GM23248 (cell line): ENCODE measurements around the gene ATP6V1B1. TPM values are rescaled to one million over a fixed set of nuclear protein-coding genes. Genes with fewer than 3 reads are reported as not detected.

Experiments used
- DNase-seq: peaks from one replicate; pipeline ENCODE4 v3.0.0-alpha.2; 2015
- H2AFZ ChIP-seq: fragments of 200-600 bp; sonication (generic); 2 replicates; pipeline ENCODE4 v1.6.1; 2016; ENCODE audit warnings: antibody characterized with exemption
- H3F3A ChIP-seq: fragments of 200-600 bp; sonication (generic); 2 replicates; pipeline ENCODE4 v1.6.1; 2016; ENCODE audit warnings: mild to moderate bottlenecking, antibody characterized with exemption, mixed run types; ENCODE audit not compliant: insufficient read depth
- H3K27ac ChIP-seq: fragments of 200-600 bp; sonication (generic); 2 replicates; pipeline ENCODE4 v1.5.1; 2016; ENCODE audit warnings: mild to moderate bottlenecking
- H3K27me3 ChIP-seq: fragments of 200-600 bp; sonication (generic); replicated peaks from 2 replicates; pipeline ENCODE4 v1.6.1; 2016; ENCODE audit warnings: mild to moderate bottlenecking; ENCODE audit not compliant: insufficient read depth
- H3K36me3 ChIP-seq: fragments of 200-600 bp; sonication (generic); 2 replicates; pipeline ENCODE4 v1.6.1; 2016; ENCODE audit warnings: low read depth, mild to moderate bottlenecking
- H3K4me1 ChIP-seq: fragments of 200-600 bp; sonication (generic); 2 replicates; pipeline ENCODE4 v1.6.1; 2016; ENCODE audit warnings: mild to moderate bottlenecking; ENCODE audit not compliant: insufficient read depth
- H3K4me2 ChIP-seq: fragments of 200-600 bp; sonication (generic); one replicate; pipeline ENCODE4 v1.6.1; 2016; ENCODE audit warnings: mild to moderate bottlenecking; ENCODE audit not compliant: unreplicated experiment
- H3K4me3 ChIP-seq: fragments of 200-600 bp; sonication (generic); 2 replicates; pipeline ENCODE4 v1.5.1; 2016; ENCODE audit warnings: mild to moderate bottlenecking
- H3K79me2 ChIP-seq: fragments of 200-600 bp; sonication (generic); 2 replicates; pipeline ENCODE4 v1.6.1; 2016; ENCODE audit warnings: mild to moderate bottlenecking; ENCODE audit not compliant: insufficient read depth
- H3K9ac ChIP-seq: fragments of 200-600 bp; sonication (generic); 2 replicates; pipeline ENCODE4 v1.6.1; 2016; ENCODE audit warnings: mild to moderate bottlenecking
- H3K9me2 ChIP-seq: fragments of 200-600 bp; sonication (generic); 2 replicates; pipeline ENCODE4 v1.6.1; 2016; ENCODE audit warnings: mixed run types, mild to moderate bottlenecking, moderate library complexity; ENCODE audit not compliant: insufficient read depth
- H3K9me3 ChIP-seq: fragments of 200-600 bp; sonication (generic); one replicate; pipeline ENCODE4 v1.6.1; 2017; ENCODE audit warnings: low read depth
- H4K20me1 ChIP-seq: fragments of 200-600 bp; sonication (generic); 2 replicates; pipeline ENCODE4 v1.6.0; 2016; ENCODE audit not compliant: insufficient read depth
- EZH2 ChIP-seq: fragments of 200-600 bp; sonication (generic); IDR thresholded peaks from 2 replicates; pipeline ENCODE4 v1.6.1; 2018; ENCODE audit warnings: antibody characterized with exemption, mild to moderate bottlenecking; ENCODE audit not compliant: insufficient read depth, poor library complexity, severe bottlenecking
- EZH2phosphoT487 ChIP-seq: fragments of 200-600 bp; sonication (generic); IDR thresholded peaks from 2 replicates; pipeline ENCODE4 v1.6.1; 2018; ENCODE audit warnings: antibody characterized with exemption, moderate library complexity, mild to moderate bottlenecking, low read depth; ENCODE audit not compliant: insufficient read depth
- WGBS, 2 experiments: methylation state at CpG; one replicate each; pipeline ENCODE4 v1.1.6; 2015 to 2017; ENCODE audit warnings: low lambda C conversion rate in 2 of 2, low coverage in 1 of 2; ENCODE audit errors: missing lambda C conversion rate in 2 of 2; 5-methylcytosine and 5-hydroxymethylcytosine counted together
- in situ Hi-C: fragments of 300-500 bp; cut with MboI; formaldehyde crosslinking; loops from 2 replicates; pipeline ENCODE4 v1.15.0; 2020
- polyA plus RNA-seq: library from polyadenylated mRNA; unstranded; fragments of >200 nt; fragmentation: Nextera tagmentation; extraction: Ambion mirVana; gene quantifications from 2 replicates; pipeline ENCODE4 v1.2.1, GENCODE V29; 2016
- total RNA-seq: library from RNA; depleted of rRNA; stranded (reverse); fragments of >200 nt; shearing (Covaris generic); gene quantifications from 2 replicates; pipeline ENCODE4 v1.2.3, GENCODE V29; 2014; rRNA removed

ATP6V1B1 gene
- total RNA-seq (not detected in 2 replicates), polyA plus RNA-seq (0.60 TPM in 1 of 2 replicates, not detected in the other)

DNA sequence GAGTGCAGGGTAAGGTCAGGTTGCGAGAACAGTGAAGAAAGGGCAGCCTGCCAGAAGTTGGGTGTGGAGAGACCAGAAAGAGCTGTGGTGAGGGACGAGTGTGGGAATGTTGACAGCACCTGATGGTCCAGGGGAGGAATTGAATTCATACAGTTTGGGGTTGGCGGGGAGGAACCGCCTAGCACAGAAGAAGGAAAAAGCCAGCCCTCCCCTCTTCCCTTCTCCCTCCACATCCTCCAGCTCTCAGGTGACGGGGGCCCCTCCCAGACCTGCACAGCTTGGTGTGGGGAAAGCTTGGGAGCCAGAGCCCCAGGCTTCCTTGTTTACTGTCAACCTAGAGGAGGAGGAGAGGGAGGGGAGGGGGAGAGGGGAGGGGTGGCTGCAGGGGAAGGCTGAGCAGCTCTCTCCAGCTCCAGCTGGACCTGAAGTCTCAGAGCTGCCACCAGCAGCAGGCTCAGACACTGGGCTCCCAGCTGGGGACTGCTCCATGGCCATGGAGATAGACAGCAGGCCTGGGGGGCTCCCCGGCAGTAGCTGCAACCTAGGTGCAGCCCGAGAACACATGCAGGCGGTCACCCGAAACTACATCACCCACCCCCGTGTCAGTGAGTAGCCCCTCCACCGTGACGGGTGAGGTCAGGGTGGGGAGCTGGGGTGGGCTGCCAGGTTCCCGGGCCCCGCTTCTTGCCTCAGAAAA, at the start of gene ATP6V1B1:
ATP6V1B1 (plus strand) TSS at position 433 of the 697 bp plus-strand sequence; CDS start at position 488, 55 bp downstream.
- H3K9ac ChIP-seq = no peak within 1 kb of the TSS
- H3K4me2 ChIP-seq = no peak within 1 kb of the TSS
- no peaks in the 10 kb centered on the region for H3K9me3 ChIP-seq
- no peaks in the 10 kb centered on the region for H3F3A ChIP-seq
- TF ChIP-seq EZH2 (no peak), EZH2phosphoT487 (no peak)
- no peak within 1 kb of the TSS for H3K27ac ChIP-seq
- no peak for DNase-seq
- in situ Hi-C loops = no loop called here
- H3K4me3 ChIP-seq = no peak within 1 kb of the TSS
- no peaks in the 10 kb centered on the region for H3K79me2 ChIP-seq
- no peaks in the 10 kb centered on the region; the same call in 1 of the 2 replicates for H3K27me3 ChIP-seq
- no peaks in the 10 kb centered on the region for H3K36me3 ChIP-seq
- H2AFZ ChIP-seq = no peak within 1 kb of the TSS
- H4K20me1 ChIP-seq = no peaks in the 10 kb centered on the region
- no peaks in the 10 kb centered on the region for H3K9me2 ChIP-seq
- no peaks in the 10 kb centered on the region for H3K4me1 ChIP-seq
- 27 to 34% methylated on average over 12 to 13 of the region's 14 CpGs for WGBS, 2 experiments

- DNase-seq = no peak
- H3K27ac ChIP-seq = no peak overlapping the region
- no peaks in the 10 kb centered on the region for H3K9me3 ChIP-seq
- H2AFZ ChIP-seq = no peak overlapping the region
- no peak overlapping the region for H3K4me3 ChIP-seq
- H3K4me1 ChIP-seq = no peaks in the 10 kb centered on the region
- in situ Hi-C loops = no loop called here
- H3K9me2 ChIP-seq = no peaks in the 10 kb centered on the region
- no peaks in the 10 kb centered on the region for H3K79me2 ChIP-seq
- no peaks in the 10 kb centered on the region for H4K20me1 ChIP-seq
- 23 to 26% methylated on average over 10 of the region's 10 CpGs for WGBS, 2 experiments
- H3K36me3 ChIP-seq = no peaks in the 10 kb centered on the region
- no peak overlapping the region for H3K4me2 ChIP-seq
- H3K9ac ChIP-seq = no peak overlapping the region
- TF ChIP-seq EZH2 = no peak
- no peak for TF ChIP-seq EZH2phosphoT487
- peaks cover 89% of the 10 kb centered on the region for H3K27me3 ChIP-seq
- no peaks in the 10 kb centered on the region for H3F3A ChIP-seq
Observed at GRCh38 chr2:70886541-70886987, 49.1 kb upstream of the ATP6V1B1 start.

- Histone ChIP-seq H3K36me3 (no peaks in the 10 kb centered on the region), H3K27me3 (peaks cover 96% of the 10 kb centered on the region), H3K9me3 (no peaks in the 10 kb centered on the region), H2AFZ (no peak overlapping the region), H3K4me2 (peak overlapping the region; percentile 14), H3K9me2 (no peaks in the 10 kb centered on the region), H3K9ac (no peak overlapping the region), H3K4me1 (no peaks in the 10 kb centered on the region), H4K20me1 (no peaks in the 10 kb centered on the region), H3F3A (no peaks in the 10 kb centered on the region), H3K4me3 (no peak overlapping the region), H3K79me2 (no peaks in the 10 kb centered on the region), H3K27ac (no peak overlapping the region)
- 22 to 25% methylated on average over 8 of the region's 8 CpGs for WGBS, 2 experiments
- TF ChIP-seq EZH2 (peak; percentile 23), EZH2phosphoT487 (peak; percentile 73; the same call in 1 of the 2 replicates)
- in situ Hi-C loops = no loop called here
- DNase-seq = no peak
Observed at GRCh38 chr2:70887208-70887549, 48.5 kb upstream of the ATP6V1B1 start.

GRCh38 chr2:70887550-70888246, 48.0 kb upstream of the ATP6V1B1 start:
- Histone ChIP-seq H3K9me2 (no peaks in the 10 kb centered on the region), H2AFZ (no peak overlapping the region; the same call in 1 of the 2 replicates), H3K9me3 (no peaks in the 10 kb centered on the region), H4K20me1 (no peaks in the 10 kb centered on the region), H3K4me2 (peak overlapping the region; percentile 14), H3K4me1 (no peaks in the 10 kb centered on the region), H3K27me3 (peaks cover 98% of the 10 kb centered on the region), H3K79me2 (no peaks in the 10 kb centered on the region), H3F3A (no peaks in the 10 kb centered on the region), H3K9ac (no peak overlapping the region), H3K27ac (no peak overlapping the region), H3K4me3 (0 out of 2 replicates have a peak overlapping the region, but pooled peaks have one; percentile 32), H3K36me3 (no peaks in the 10 kb centered on the region)
- in situ Hi-C loops = no loop called here
- no peak for TF ChIP-seq EZH2phosphoT487
- TF ChIP-seq EZH2 = peak; percentile 38
- DNase-seq = no peak
- 6% methylated on average over 33 to 51 of the region's 58 CpGs for WGBS, 2 experiments
